Measurements from ENCODE around the gene PPP2R5C.

Gene PPP2R5C

DNA sequence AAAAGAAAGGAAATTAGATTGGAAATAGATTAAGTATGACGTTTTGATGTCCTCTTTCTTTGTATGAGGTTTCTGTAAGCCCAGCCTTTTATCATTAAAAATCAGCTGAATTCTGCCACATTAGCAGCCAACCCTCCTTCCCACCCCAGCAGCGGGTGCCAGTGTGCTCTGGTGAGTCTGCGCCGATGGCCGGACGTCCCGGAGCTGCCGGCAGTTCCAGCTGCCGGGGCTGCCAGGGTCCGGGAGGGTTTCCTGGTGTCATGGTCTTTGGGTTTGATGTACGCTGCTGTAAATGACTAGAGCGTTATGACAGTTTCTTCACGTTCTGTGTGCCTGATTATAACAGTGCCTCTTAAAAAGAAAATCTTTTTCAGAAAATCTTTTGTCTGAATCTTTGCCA is 151.3 kb downstream of the PPP2R5C start:
- intact Hi-C loops (cut with DNase I; ENCODE audit: low total_unique reads), result no loop called here
- Histone ChIP-seq H3K27me3 (no peaks in the 10 kb centered on the region), H3K27ac (no peak overlapping the region), H3K4me3 (no peak overlapping the region), H3K9me3 (no peaks in the 10 kb centered on the region), H3K36me3 (peaks cover 32 to 83% (median 57%) of the 10 kb centered on the region in 3 donors), H3K4me1 (no peaks in the 10 kb centered on the region)
- TF ChIP-seq, protein P1, sequence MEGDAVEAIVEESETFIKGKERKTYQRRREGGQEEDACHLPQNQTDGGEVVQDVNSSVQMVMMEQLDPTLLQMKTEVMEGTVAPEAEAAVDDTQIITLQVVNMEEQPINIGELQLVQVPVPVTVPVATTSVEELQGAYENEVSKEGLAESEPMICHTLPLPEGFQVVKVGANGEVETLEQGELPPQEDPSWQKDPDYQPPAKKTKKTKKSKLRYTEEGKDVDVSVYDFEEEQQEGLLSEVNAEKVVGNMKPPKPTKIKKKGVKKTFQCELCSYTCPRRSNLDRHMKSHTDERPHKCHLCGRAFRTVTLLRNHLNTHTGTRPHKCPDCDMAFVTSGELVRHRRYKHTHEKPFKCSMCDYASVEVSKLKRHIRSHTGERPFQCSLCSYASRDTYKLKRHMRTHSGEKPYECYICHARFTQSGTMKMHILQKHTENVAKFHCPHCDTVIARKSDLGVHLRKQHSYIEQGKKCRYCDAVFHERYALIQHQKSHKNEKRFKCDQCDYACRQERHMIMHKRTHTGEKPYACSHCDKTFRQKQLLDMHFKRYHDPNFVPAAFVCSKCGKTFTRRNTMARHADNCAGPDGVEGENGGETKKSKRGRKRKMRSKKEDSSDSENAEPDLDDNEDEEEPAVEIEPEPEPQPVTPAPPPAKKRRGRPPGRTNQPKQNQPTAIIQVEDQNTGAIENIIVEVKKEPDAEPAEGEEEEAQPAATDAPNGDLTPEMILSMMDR (IDR thresholded peaks at IDR 0.05), result no peak
- no peak for DNase-seq

DNA sequence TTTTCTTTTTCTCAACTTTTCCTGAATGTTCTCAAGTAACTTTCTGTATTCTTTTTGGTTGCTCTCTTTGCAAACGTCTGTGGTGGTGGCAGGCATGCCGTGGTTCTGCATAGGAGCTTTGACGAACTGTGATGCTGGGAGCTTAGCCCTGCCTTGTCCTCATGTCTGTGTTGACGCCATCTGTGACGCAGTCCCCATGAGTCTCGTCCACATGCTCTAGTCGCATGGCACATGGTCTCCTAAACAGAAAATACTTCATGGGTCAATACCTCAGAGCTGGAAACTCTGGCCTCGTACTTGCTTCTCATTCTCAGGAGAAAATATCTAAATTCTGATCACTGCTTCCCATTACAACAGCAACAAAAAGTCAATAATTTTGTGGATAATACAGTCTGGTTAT is 152.6 kb downstream of the PPP2R5C start:
- TF ChIP-seq, protein P1 (IDR thresholded peaks at IDR 0.05), result no peak
- intact Hi-C loops (cut with DNase I; ENCODE audit: low total_unique reads), result no loop called here
- DNase-seq, result no peak
- no peaks in the 10 kb centered on the region for H3K4me1 ChIP-seq
- H3K27ac ChIP-seq, result no peak overlapping the region
- H3K9me3 ChIP-seq, result no peaks in the 10 kb centered on the region
- H3K27me3 ChIP-seq, result no peaks in the 10 kb centered on the region
- no peak overlapping the region for H3K4me3 ChIP-seq
- H3K36me3 ChIP-seq, result peaks cover 22 to 71% (median 46%) of the 10 kb centered on the region in 3 donors

DNA sequence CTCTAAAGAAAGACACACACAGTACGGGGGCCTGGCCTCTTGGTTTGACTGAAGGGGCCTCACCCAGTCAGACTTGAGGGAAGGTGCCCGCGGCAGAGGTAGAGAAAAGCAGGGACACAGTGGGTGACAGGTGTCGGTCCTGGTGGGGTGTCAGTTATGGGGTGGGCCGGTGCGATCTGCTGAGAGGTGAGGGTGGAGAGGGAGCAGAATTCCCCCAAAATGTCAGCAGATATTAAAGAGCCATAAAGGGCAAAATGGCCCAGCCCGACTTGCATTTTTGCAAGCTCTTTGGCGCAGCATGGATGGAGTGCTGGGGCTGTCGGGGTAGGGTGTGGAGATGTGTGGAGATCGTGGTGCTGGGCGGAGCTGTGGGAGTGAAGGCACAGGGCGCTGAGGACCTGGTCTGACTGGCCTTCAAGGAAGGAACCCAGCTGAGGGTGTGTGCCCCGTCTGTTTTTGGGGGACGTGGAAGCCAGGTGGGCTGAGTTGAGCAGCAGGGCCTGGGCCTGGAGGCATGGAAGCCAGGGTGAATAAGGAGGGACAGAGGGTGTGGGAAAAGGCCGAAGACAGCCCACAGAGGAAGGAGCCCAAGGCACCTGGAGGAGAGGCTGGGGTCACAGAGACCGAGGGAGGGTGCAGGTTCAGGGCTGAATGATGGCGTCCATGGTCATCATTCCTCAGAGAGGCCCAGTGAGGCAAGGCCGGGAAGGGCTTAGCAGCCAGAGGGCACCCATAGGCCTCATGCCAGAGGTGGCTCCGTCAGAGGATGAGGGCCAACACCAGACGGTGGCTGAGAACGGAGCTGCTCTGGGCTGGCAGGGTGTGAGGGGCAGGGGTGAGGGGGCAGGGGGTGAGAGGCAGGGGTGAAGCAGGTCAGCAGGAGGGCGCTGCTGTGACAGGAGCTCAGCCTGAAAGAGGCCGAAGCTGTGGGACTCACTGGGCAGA is 154.6 kb downstream of the PPP2R5C start:
- H3K4me1 ChIP-seq, result no peaks in the 10 kb centered on the region
- H3K27ac ChIP-seq, result no peak overlapping the region
- DNase-seq, result no peak
- H3K27me3 ChIP-seq, result no peaks in the 10 kb centered on the region
- TF ChIP-seq, protein P1 (IDR thresholded peaks at IDR 0.05), result no peak
- no peak overlapping the region for H3K4me3 ChIP-seq
- intact Hi-C loops (cut with DNase I; ENCODE audit: low total_unique reads), result no loop called here
- H3K9me3 ChIP-seq, result no peaks in the 10 kb centered on the region
- H3K36me3 ChIP-seq, result peaks cover 12 to 63% (median 42%) of the 10 kb centered on the region in 3 donors

GRCh38 chr14:101916816-101917412 is 155.4 kb downstream of the PPP2R5C start:
- intact Hi-C loops (cut with DNase I; ENCODE audit: low total_unique reads), result no loop called here
- no peak for DNase-seq
- H3K9me3 ChIP-seq, result no peaks in the 10 kb centered on the region
- H3K4me1 ChIP-seq, result no peaks in the 10 kb centered on the region
- H3K36me3 ChIP-seq, result peaks cover 20 to 64% (median 42%) of the 10 kb centered on the region in 3 donors
- TF ChIP-seq, protein P1 (IDR thresholded peaks at IDR 0.05), result no peak
- H3K27me3 ChIP-seq, result no peaks in the 10 kb centered on the region
- no peak overlapping the region for H3K27ac ChIP-seq
- H3K4me3 ChIP-seq, result no peak overlapping the region

GRCh38 chr14:101917413-101918017 is 156.0 kb downstream of the PPP2R5C start:
- DNase-seq, result no peak
- Histone ChIP-seq H3K27ac (no peak overlapping the region), H3K27me3 (no peaks in the 10 kb centered on the region), H3K36me3 (peaks cover 16 to 64% (median 42%) of the 10 kb centered on the region in 3 donors), H3K9me3 (no peaks in the 10 kb centered on the region), H3K4me3 (no peak overlapping the region), H3K4me1 (no peaks in the 10 kb centered on the region)
- intact Hi-C loops (cut with DNase I; ENCODE audit: low total_unique reads), result no loop called here
- TF ChIP-seq, protein P1 (IDR thresholded peaks at IDR 0.05), result no peak
